Heart left ventricle (tissue), 16 donors: ENCODE data around the gene CAMTA1. TPM values are rescaled to one million over a fixed set of nuclear protein-coding genes. Genes with fewer than 3 reads are reported as not detected.

Source experiments
- ATAC-seq, 4 donors: fragments of 200-7000 bp; cut with Tn5 transposase; one replicate each; pipeline ENCODE4 v1.9.1; 2020 to 2022; ENCODE audit warnings: moderate library complexity in 4 of 4, mild to moderate bottlenecking in 3 of 4, moderate number of reproducible peaks in 1 of 4
- DNase-seq, 5 donors: peaks; one replicate each; pipeline ENCODE4 v3.0.0-alpha.2; 2020
- H3K27ac ChIP-seq, 12 donors: fragments of 200-600 bp; sonication (generic) in 4 of 12; one replicate each; pipeline versions ENCODE4 v1.5.0 to v1.8.0; 2016 to 2022; ENCODE audit warnings: mild to moderate bottlenecking in 2 of 12
- H3K27me3 ChIP-seq, 9 donors: fragments of 200-600 bp; sonication (generic) in 2 of 9; one replicate each; pipeline versions ENCODE4 v1.5.1 to v1.8.0; 2016 to 2022; ENCODE audit warnings: mild to moderate bottlenecking in 3 of 9
- H3K36me3 ChIP-seq, 9 donors: fragments of 200-600 bp; sonication (generic) in 2 of 9; one replicate each; pipeline versions ENCODE4 v1.5.0 to v1.8.0; 2018 to 2022; ENCODE audit warnings: mild to moderate bottlenecking in 2 of 9
- H3K4me1 ChIP-seq, 12 donors: fragments of 200-600 bp; sonication (generic) in 4 of 12; one replicate each; pipeline versions ENCODE4 v1.5.0 to v1.8.0; 2016 to 2022; ENCODE audit warnings: mild to moderate bottlenecking in 3 of 12
- H3K4me3 ChIP-seq, 12 donors: fragments of 200-600 bp; sonication (generic) in 4 of 12; one replicate each; pipeline versions ENCODE4 v1.5.0 to v1.8.0; 2017 to 2022; ENCODE audit warnings: mild to moderate bottlenecking in 9 of 12, moderate library complexity in 4 of 12
- H3K9me3 ChIP-seq, 12 donors: fragments of 200-600 bp; sonication (generic) in 4 of 12; one replicate each; pipeline versions ENCODE4 v1.5.0 to v1.8.0; 2016 to 2022; ENCODE audit warnings: mild to moderate bottlenecking in 1 of 12
- CTCF ChIP-seq, 12 donors: fragments of 200-600 bp; sonication (generic) in 4 of 12; IDR thresholded peaks; one replicate each; pipeline versions ENCODE4 v1.5.0 to v1.8.0; 2018 to 2022; ENCODE audit warnings: antibody characterized with exemption in 12 of 12, mild to moderate bottlenecking in 5 of 12
- POLR2A ChIP-seq, 2 donors: fragments of 450-650 bp; IDR thresholded peaks; one replicate each; pipeline ENCODE4 v1.6.1; 2017; ENCODE audit warnings: antibody characterized with exemption in 2 of 2, mild to moderate bottlenecking in 2 of 2, moderate library complexity in 2 of 2
- WGBS, 4 donors: extraction: QIAGEN DNeasy Blood & Tissue Kit in 2 of 4; methylation state at CpG; one replicate each; pipeline versions ENCODE4 v1.1.5 to v1.1.7; 2013 to 2018; 5-methylcytosine and 5-hydroxymethylcytosine counted together
- intact Hi-C, 10 donors: fragments of 100-400 bp; cut with DNase I; formaldehyde crosslinking; loops; one replicate each; pipeline versions ENCODE4 v1.11.1 to v1.14.2; 2022
- polyA plus RNA-seq, 2 donors: library from polyadenylated mRNA; stranded (reverse); fragments of 200-250 nt; gene quantifications; one replicate each; pipeline ENCODE4 v1.2.3, GENCODE V29; 2013
- total RNA-seq, 9 donors: library from RNA; depleted of rRNA in 2 of 9; stranded (reverse); fragments of >200 nt in 2 of 9; fragmentation: NEBNext Ultra II Directional in 3 of 9; extraction: Animal tissue kit (Norgen Biotek cat#: 25700) in 3 of 9; gene quantifications; one replicate each; pipeline versions ENCODE4 v1.1.0 to v1.2.4, GENCODE V29; 2016 to 2023
- donor health status: ischemic (EF 13 %, LVEDD 7.1; RV severe dilation, severe dysfunction).
- donor health status: healthy with polysubstance abuse.
- donor health status: DM: no; HTN: yes; CAD: no.
- donor health status: DM: no; HTN: no; CAD: no.
- donor health status: ischemic (EF 25% LVEDD 6.9; RV normal size, moderate dysfunction).
- donor health status: ischemic (EF 25% LVEDD 5.7; RV mildly dilated, moderate dysfunction).
- donor health status: healthy.
- donor health status: DM: yes; HTN: yes; CAD: no.
- donor health status: ischemic (EF 35%, LVEDD 5.7; RV mildly dilated, moderate dysfunction).
- donor health status: nonischemic (EF 11% LVEDD 7.7; RV severe dilation, severe dysfunction).
- donor health status: DM: yes; HTN: yes; CAD: no.
- donor health status: PGD.
- donor health status: ischemic (EF 29% LVEDD 5.4; RV normal size, mild dysfunction).
- donor health status: nonischemic (EF 23%, LVEDD 6.1; RV moderate dilation, normal function).

Gene CAMTA1
- total and polyA plus RNA-seq, 11 donors: 114 to 303 (median 137) TPM

GRCh38 chr1:7508934-7509519, 723.8 kb downstream of the CAMTA1 start:
- Histone ChIP-seq H3K36me3 (no peaks in the 10 kb centered on the region), H3K9me3 (no peaks in the 10 kb centered on the region), H3K4me1 (peaks cover 0 to 17% (median 2%) of the 10 kb centered on the region in 12 donors), H3K27me3 (no peaks in the 10 kb centered on the region), H3K27ac (peak overlapping the region in 1 of 12 donors; percentile 52), H3K4me3 (no peak overlapping the region)
- intact Hi-C loops: no loop called here
- ATAC-seq (no peak), DNase-seq (peak in 2 of 5 donors; percentile 13 to 35)
- no peak for TF ChIP-seq CTCF (IDR thresholded peaks at IDR 0.05)
- WGBS, 4 donors: 42 to 52% (median 45%) methylated on average over 11 of the region's 11 CpGs

- TF ChIP-seq CTCF (IDR thresholded peaks at IDR 0.05) (no peak), POLR2A (IDR thresholded peaks at IDR 0.05) (no peak)
- intact Hi-C loops: no loop called here
- Histone ChIP-seq H3K36me3 (no peaks in the 10 kb centered on the region), H3K9me3 (no peaks in the 10 kb centered on the region), H3K27me3 (no peaks in the 10 kb centered on the region), H3K27ac (peak overlapping the region in 1 of 12 donors; percentile 52), H3K4me1 (peaks cover 0 to 17% (median 2%) of the 10 kb centered on the region in 12 donors), H3K4me3 (no peak overlapping the region)
- 72 to 81% (median 73%) methylated on average over 6 to 7 of the region's 7 CpGs for WGBS, 4 donors
- peak in 1 of 5 donors; percentile 11 for DNase-seq
- ATAC-seq: no peak
These were observed 724.3 kb downstream of the CAMTA1 start for GRCh38 chr1:7509598-7509997.

- H3K9me3 ChIP-seq: no peaks in the 10 kb centered on the region
- no peak overlapping the region for H3K27ac ChIP-seq
- 92 to 96% (median 93%) methylated on average over 5 to 7 of the region's 7 CpGs for WGBS, 4 donors
- no peaks in the 10 kb centered on the region for H3K36me3 ChIP-seq
- intact Hi-C loops: loop anchor here in 1 of 10 donors (10.0 kb wide), 1 partner anchor 216 kb away; no protein-coding TSS in a partner anchor
- ATAC-seq: no peak
- no peak overlapping the region for H3K4me3 ChIP-seq
- TF ChIP-seq POLR2A (IDR thresholded peaks at IDR 0.05) (no peak), CTCF (IDR thresholded peaks at IDR 0.05) (no peak)
- no peaks in the 10 kb centered on the region for H3K27me3 ChIP-seq
- no peak for DNase-seq
- H3K4me1 ChIP-seq: peaks cover 0 to 13% (median 2%) of the 10 kb centered on the region in 12 donors
These were observed 725.2 kb downstream of the CAMTA1 start for GRCh38 chr1:7510389-7510931.

- DNase-seq (no peak), ATAC-seq (no peak)
- WGBS, 4 donors: 37 to 50% (median 46%) methylated on average over 2 of the region's 2 CpGs
- intact Hi-C loops: loop anchor here in 1 of 10 donors (10.0 kb wide), 1 partner anchor 217 kb away; no protein-coding TSS in a partner anchor
- Histone ChIP-seq H3K4me3 (no peak overlapping the region), H3K4me1 (peaks cover 0 to 17% (median 3%) of the 10 kb centered on the region in 12 donors), H3K27ac (no peak overlapping the region), H3K36me3 (no peaks in the 10 kb centered on the region), H3K27me3 (no peaks in the 10 kb centered on the region), H3K9me3 (no peaks in the 10 kb centered on the region)
- TF ChIP-seq POLR2A (IDR thresholded peaks at IDR 0.05) (no peak), CTCF (IDR thresholded peaks at IDR 0.05) (no peak)
These were observed 726.1 kb downstream of the CAMTA1 start for GRCh38 chr1:7511381-7511780.
